ENCODE results near the gene KCNS3.

Gene KCNS3

GRCh38 chr2:17878281-17879136 lies at the start of gene KCNS3:
Gene KCNS3, plus strand, starts transcription at chr2:17878667. Its CDS starts 52,342 bp downstream, at chr2:17931009.
- FAIRE-seq = no peak

- no peak for FAIRE-seq
Observed at GRCh38 chr2:17830053-17831034, 48.1 kb upstream of the KCNS3 start.

- no peak for FAIRE-seq
Observed at GRCh38 chr2:17835516-17835915, 43.0 kb upstream of the KCNS3 start.

- no peak for FAIRE-seq
Observed at GRCh38 chr2:17839959-17840358, 38.5 kb upstream of the KCNS3 start.

GRCh38 chr2:17843457-17843856 lies 35.0 kb upstream of the KCNS3 start:
- no peak for FAIRE-seq

- FAIRE-seq = no peak
Observed at GRCh38 chr2:17845806-17846205, 32.7 kb upstream of the KCNS3 start.

GRCh38 chr2:17846676-17847075 lies 31.8 kb upstream of the KCNS3 start:
- no peak for FAIRE-seq

- FAIRE-seq = no peak
Observed at GRCh38 chr2:17847236-17847635, 31.2 kb upstream of the KCNS3 start.

- FAIRE-seq = no peak
Observed at GRCh38 chr2:17849275-17849674, 29.2 kb upstream of the KCNS3 start.

- no peak for FAIRE-seq
Observed at GRCh38 chr2:17850151-17850550, 28.3 kb upstream of the KCNS3 start.

- no peak for FAIRE-seq
Observed at GRCh38 chr2:17851731-17852585, 26.5 kb upstream of the KCNS3 start.

GRCh38 chr2:17853799-17854198 lies 24.7 kb upstream of the KCNS3 start:
- FAIRE-seq = no peak

- FAIRE-seq = no peak
Observed at GRCh38 chr2:17857021-17857420, 21.4 kb upstream of the KCNS3 start.

- FAIRE-seq = no peak
Observed at GRCh38 chr2:17858064-17858463, 20.4 kb upstream of the KCNS3 start.

- no peak for FAIRE-seq
Observed at GRCh38 chr2:17863539-17863938, 14.9 kb upstream of the KCNS3 start.

- FAIRE-seq = no peak
Observed at GRCh38 chr2:17864676-17865075, 13.8 kb upstream of the KCNS3 start.

- no peak for FAIRE-seq
Observed at GRCh38 chr2:17867133-17867532, 11.3 kb upstream of the KCNS3 start.

- no peak for FAIRE-seq
Observed at GRCh38 chr2:17869128-17869527, 9.3 kb upstream of the KCNS3 start.

- no peak for FAIRE-seq
Observed at GRCh38 chr2:17871639-17872038, 6.8 kb upstream of the KCNS3 start.

GRCh38 chr2:17873021-17873420 lies 5.4 kb upstream of the KCNS3 start:
- FAIRE-seq = no peak

GRCh38 chr2:17876590-17876989 lies 1.9 kb upstream of the KCNS3 start:
- no peak for FAIRE-seq

- no peak for FAIRE-seq
Observed at GRCh38 chr2:17877811-17878280, 621 bp upstream of the KCNS3 start.

Data from colon (tissue), 2 donors.